Omental fat pad (tissue), 4 donors: ENCODE measurements around the gene FAM13C. TPM values are rescaled to one million over a fixed set of nuclear protein-coding genes. Genes with fewer than 3 reads are reported as not detected.

ENCODE experiments used
- ATAC-seq: fragments of 150-250 bp; one replicate; pipeline ENCODE4 v1.9.1; 2016; ENCODE audit warnings: mild to moderate bottlenecking, moderate library complexity; ENCODE audit not compliant: low FRiP score
- DNase-seq: peaks from one replicate; pipeline ENCODE4 v3.0.0-alpha.2; 2019; ENCODE audit warnings: low spot score
- total RNA-seq, 4 donors: library from RNA; depleted of rRNA; stranded (reverse); fragments of >200 nt; gene quantifications; one replicate each; pipeline ENCODE4 v1.1.0, GENCODE V29; 2016
- TF ChIP-seq, protein P1 (sequence below), 3 donors: fragments of 450-650 bp; IDR thresholded peaks; one replicate each; pipeline ENCODE4 v1.5.1; 2016 to 2017; ENCODE audit warnings: antibody characterized with exemption in 3 of 3, mild to moderate bottlenecking in 3 of 3, moderate library complexity in 2 of 3

The FAM13C gene
- total RNA-seq, 4 donors from 2014 or later, result 2.2 to 43.0 (median 11.6) TPM

DNA sequence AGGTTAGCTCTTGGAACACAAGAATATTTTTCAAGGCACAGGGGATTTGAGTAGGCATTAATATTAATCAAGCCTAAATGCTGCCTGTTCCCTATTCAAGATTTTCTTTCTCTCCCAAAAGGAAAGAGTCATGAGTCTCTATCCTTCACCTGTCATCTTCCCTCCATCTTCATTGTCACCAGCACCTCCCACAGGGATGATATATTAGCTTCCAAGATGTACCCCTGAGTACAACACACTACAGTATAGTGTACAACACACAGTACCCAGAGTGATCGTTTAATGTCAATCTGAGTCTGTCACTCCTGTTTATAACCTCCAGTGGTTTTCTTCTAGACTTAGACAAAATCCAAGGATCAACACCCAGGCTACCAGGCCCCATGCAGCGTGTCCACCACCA lies 50.1 kb downstream of the FAM13C start:
- TF ChIP-seq, protein P1, sequence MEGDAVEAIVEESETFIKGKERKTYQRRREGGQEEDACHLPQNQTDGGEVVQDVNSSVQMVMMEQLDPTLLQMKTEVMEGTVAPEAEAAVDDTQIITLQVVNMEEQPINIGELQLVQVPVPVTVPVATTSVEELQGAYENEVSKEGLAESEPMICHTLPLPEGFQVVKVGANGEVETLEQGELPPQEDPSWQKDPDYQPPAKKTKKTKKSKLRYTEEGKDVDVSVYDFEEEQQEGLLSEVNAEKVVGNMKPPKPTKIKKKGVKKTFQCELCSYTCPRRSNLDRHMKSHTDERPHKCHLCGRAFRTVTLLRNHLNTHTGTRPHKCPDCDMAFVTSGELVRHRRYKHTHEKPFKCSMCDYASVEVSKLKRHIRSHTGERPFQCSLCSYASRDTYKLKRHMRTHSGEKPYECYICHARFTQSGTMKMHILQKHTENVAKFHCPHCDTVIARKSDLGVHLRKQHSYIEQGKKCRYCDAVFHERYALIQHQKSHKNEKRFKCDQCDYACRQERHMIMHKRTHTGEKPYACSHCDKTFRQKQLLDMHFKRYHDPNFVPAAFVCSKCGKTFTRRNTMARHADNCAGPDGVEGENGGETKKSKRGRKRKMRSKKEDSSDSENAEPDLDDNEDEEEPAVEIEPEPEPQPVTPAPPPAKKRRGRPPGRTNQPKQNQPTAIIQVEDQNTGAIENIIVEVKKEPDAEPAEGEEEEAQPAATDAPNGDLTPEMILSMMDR (IDR thresholded peaks at IDR 0.05), result no peak
- ATAC-seq (no peak), DNase-seq (no peak)

DNA sequence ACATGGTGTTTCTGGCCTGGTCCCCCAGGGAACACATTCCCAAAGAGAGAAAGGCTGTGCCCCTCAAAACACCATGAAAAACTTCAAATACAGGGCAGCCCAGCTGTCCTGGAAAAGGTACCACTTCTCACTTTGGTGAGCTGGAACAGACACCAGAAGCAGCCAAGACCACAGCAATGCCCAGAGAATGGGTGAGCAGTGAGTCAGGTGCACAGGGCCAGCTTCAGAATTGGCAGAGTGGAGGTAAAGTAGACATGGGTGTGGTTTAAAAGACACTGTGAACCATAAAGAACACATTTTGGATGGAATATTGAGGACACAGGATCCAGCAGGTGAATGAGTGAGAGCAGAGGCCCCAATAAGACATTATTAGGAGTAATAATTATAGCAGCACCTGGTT lies 51.3 kb downstream of the FAM13C start:
- ATAC-seq, result no peak
- no peak for DNase-seq
- TF ChIP-seq, protein P1 (IDR thresholded peaks at IDR 0.05), result no peak

DNA sequence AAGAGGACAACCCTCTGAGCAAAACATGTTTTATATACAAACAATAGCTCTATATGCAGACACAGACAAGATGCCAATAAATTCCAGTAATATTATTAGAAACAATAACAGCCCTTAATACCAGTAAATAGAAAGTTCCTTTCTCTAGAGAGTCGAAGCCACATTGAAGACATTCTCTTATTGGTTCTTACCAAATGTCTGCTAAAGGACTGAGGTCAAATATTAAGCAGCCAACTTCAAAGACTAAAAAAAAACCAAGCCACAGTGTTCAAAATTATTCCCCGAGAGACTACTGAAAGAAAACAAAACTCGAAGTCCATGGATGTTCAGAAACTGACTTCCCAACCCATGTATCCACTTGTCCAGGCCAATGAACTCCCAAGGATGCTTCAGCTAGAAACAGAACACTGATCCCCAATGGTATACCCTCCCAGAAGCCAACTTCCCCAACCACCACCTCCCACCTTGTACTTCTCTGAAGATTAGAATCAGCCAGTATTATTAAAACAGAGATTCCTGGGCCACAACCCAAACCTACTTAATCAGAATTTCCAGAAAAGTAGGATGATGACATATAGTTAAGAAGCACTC lies 51.9 kb downstream of the FAM13C start:
- ATAC-seq (no peak), DNase-seq (no peak)
- TF ChIP-seq, protein P1 (IDR thresholded peaks at IDR 0.05), result no peak

DNA sequence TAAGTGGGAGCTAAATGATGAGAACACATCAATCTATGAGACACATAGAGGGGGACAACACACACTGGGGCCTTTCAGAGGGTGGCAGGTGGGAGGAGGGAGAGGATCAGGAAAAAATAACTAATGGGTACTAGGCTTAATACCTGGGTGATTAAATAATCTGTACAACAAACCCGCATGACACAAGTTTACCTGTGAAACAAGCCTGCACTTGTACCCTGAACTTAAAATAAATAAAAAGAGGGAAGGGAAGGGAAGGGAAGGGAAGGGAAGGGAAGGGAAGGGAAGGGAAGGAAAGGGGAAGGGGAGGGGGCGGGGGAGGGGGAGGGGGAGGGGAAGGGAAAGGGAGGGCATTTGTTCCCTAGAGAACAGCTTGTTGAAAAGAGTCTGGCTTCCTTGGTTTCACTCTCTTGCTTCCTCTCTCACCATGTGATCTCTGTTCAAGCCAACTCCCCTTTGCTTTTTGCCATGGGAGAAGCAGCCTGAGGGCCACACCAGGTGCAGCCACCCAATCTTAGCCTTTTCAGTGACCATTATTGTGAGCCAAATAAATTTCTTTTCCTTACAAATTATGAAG lies 57.7 kb downstream of the FAM13C start:
- ATAC-seq (no peak), DNase-seq (no peak)
- TF ChIP-seq, protein P1 (IDR thresholded peaks at IDR 0.05), result no peak

DNA sequence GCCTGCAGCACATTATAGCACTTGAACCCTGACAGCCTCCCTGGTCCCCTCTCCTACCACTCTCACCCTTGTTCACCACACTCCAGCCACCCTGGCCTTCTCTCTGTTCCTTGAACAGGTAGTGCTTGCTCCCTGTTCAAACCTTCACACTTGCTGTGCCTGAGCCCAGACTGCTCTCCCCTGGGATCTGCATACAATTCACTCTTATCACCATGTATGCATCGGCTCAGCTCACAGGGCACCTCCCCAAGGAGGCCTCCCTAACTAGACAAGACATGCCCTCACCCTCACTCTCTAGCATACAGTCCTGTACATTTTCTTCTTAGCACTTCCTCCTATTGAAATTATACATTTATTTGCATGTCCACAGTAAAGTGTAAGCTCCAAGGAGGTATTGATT lies 59.3 kb downstream of the FAM13C start:
- no peak for DNase-seq
- ATAC-seq, result no peak
- TF ChIP-seq, protein P1 (IDR thresholded peaks at IDR 0.05), result no peak

DNA sequence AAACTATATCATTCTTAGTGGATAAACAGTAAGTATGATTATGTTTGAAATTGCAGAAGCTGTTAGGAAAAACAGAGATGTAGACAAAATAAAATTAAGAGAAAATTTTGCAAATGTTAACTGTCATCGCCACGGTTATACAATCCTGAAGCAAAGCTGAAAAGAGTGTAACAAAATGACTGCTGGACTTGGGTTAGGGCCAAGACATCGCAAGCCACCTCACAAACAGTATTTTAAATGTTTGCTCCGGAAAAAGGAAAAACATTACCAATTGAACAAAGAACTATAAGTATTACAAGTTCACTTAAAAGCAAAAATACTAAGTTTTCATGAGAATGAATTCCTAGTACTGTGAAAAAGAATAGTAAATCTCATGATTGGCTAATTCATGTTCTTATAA lies 60.0 kb downstream of the FAM13C start:
- ATAC-seq (no peak), DNase-seq (no peak)
- TF ChIP-seq, protein P1 (IDR thresholded peaks at IDR 0.05), result no peak

DNA sequence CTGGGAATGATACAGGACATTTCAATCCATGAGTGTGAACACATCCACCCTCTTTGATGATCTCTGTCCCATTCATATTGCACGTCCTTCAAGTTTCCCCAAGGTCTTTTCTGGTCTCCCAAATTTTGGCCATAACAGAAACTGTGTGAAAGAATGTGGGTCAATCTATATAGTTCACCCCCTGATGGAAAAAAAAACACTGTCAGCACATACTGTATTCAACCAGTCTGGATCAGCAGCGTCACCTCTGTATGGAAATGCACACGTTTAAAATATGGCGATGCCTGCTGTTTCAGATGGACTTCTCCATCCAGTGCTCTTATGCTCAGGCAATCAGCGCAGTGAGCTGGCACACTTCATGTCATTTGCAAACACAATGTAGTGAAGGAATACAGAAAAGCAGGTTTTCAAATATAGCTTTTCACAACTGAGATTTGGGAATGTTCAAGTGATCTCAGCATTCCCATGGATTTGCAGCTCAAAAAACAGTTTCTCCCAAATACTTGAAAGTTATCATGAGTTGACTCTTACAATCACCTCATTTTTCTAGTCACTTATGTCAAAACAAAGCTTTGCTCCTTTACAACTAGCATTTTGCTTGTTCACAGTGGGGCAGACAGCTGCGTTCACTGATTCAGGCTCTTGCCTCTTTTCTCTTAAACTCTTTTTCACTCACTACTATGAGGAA lies 61.1 kb downstream of the FAM13C start:
- DNase-seq (no peak), ATAC-seq (no peak)
- TF ChIP-seq, protein P1 (IDR thresholded peaks at IDR 0.05), result no peak
